Ovary (tissue), 9 donors: Measurements from ENCODE around the gene HNRNPLL. TPM values are rescaled to one million over a fixed set of nuclear protein-coding genes. Genes with fewer than 3 reads are reported as not detected.

Experiments used
- DNase-seq, 5 donors: peaks; one replicate each; pipeline ENCODE4 v3.0.0-alpha.2; 2019 to 2020
- H3K27ac ChIP-seq, 2 donors: fragments of 200-600 bp; one replicate each; pipeline versions ENCODE4 v1.5.1 to v1.8.0; 2019 to 2022
- H3K27me3 ChIP-seq: fragments of 200-600 bp; one replicate; pipeline ENCODE4 v1.8.0; 2022
- H3K36me3 ChIP-seq: fragments of 200-600 bp; sonication (generic); one replicate; pipeline ENCODE4 v1.5.1; 2019
- H3K4me1 ChIP-seq: one replicate; pipeline ENCODE4 v1.8.1; 2013; ENCODE audit warnings: mild to moderate bottlenecking, moderate library complexity; ENCODE audit not compliant: insufficient read depth
- H3K4me3 ChIP-seq: fragments of 200-600 bp; sonication (generic); one replicate; pipeline ENCODE4 v1.5.1; 2017
- H3K9me3 ChIP-seq, 2 donors: fragments of 200-600 bp in 1 of 2; sonication (generic) in 1 of 2; one replicate each; pipeline versions ENCODE4 v1.5.1 to v1.8.1; 2013 to 2019; ENCODE audit warnings: mild to moderate bottlenecking in 1 of 2, moderate library complexity in 1 of 2
- CTCF ChIP-seq, 3 donors: fragments of 450-650 bp in 2 of 3; fragments of 200-600 bp in 1 of 3; IDR thresholded peaks; one replicate each; pipeline versions ENCODE4 v1.5.1 to v1.8.0; 2016 to 2022; ENCODE audit warnings: antibody characterized with exemption in 3 of 3, mild to moderate bottlenecking in 1 of 3
- EP300 ChIP-seq: sonication (generic); formaldehyde crosslinking; IDR thresholded peaks from one replicate; pipeline ENCODE4 v1.6.1; 2017; ENCODE audit warnings: antibody characterized with exemption
- POLR2A ChIP-seq: fragments of 450-650 bp; IDR thresholded peaks from one replicate; pipeline ENCODE4 v1.6.1; 2017; ENCODE audit warnings: antibody characterized with exemption, mild to moderate bottlenecking, moderate library complexity
- WGBS, 3 donors: extraction: QIAGEN DNeasy Blood & Tissue Kit in 1 of 3; methylation state at CpG; one replicate each; pipeline versions ENCODE4 v1.1.5 to v1.1.7; 2013 to 2017; 5-methylcytosine and 5-hydroxymethylcytosine counted together
- intact Hi-C, 4 donors: fragments of 100-400 bp; cut with DNase I; formaldehyde crosslinking; loops; one replicate each; pipeline versions ENCODE4 v1.11.0 to v1.15.1; 2022 to 2023
- polyA plus RNA-seq, 2 donors: library from polyadenylated mRNA; stranded (reverse); fragments of 200-250 nt in 1 of 2; fragments of 350-450 nt in 1 of 2; fragmentation: Illumina TruSeq in 1 of 2; extraction: RNeasy Lipid Tissue Mini Kit (QIAGEN cat#74804) in 1 of 2; gene quantifications; one replicate each; pipeline ENCODE4 v1.2.3, GENCODE V29; 2013 to 2014
- total RNA-seq, 7 donors: library from RNA; depleted of rRNA in 2 of 7; stranded (reverse); fragments of >200 nt in 2 of 7; fragmentation: NEBNext Ultra II Directional in 3 of 7; extraction: Animal tissue kit (Norgen Biotek cat#: 25700) in 3 of 7; gene quantifications; one replicate each; pipeline versions ENCODE4 v1.1.0 to v1.2.4, GENCODE V29; 2016 to 2023
- donor health status: DM: no; HTN: no; CAD: no; lungs with moderate emphysema.
- donor health status: DM: no; HTN: no; CAD: no.
- donor health status: Bipolar disorder and iron deficiency.
- donor health status: DM: yes; HTN: yes; CAD: no.
- donor health status: DM: no; HTN: no; CAD: no.
- donor health status: DM: yes; HTN: yes; CAD: no.

The HNRNPLL gene
- total and polyA plus RNA-seq, 9 donors, result 19.1 to 59.2 (median 47.1) TPM

- peaks cover 4% of the 10 kb centered on the region for H3K4me1 ChIP-seq
- TF ChIP-seq EP300, result no peak
- TF ChIP-seq POLR2A, result no peak
- TF ChIP-seq CTCF (IDR thresholded peaks at IDR 0.05), result peak in 1 of 3 donors; percentile 24
- intact Hi-C loops, result loop anchor here in 3 of 4 donors (10.0 kb wide), 3 partner anchors 59 to 209 kb away; partner anchors contain the start of gene ATL2 (in 1 of the 3)
These were observed 78.8 kb downstream of the HNRNPLL start for GRCh38 chr2:38523728-38524437.

GRCh38 chr2:38522754-38523349 lies 79.9 kb downstream of the HNRNPLL start:
- TF ChIP-seq CTCF (IDR thresholded peaks at IDR 0.05) (no peak), EP300 (no peak), POLR2A (no peak)
- intact Hi-C loops, result loop anchor here in 3 of 4 donors (10.0 kb wide), 3 partner anchors 58 to 208 kb away; partner anchors contain the start of gene ATL2 (in 1 of the 3)
- no peak for DNase-seq
- no peaks in the 10 kb centered on the region for H3K9me3 ChIP-seq
- H3K27ac ChIP-seq, result no peak overlapping the region
- WGBS, 3 donors, result 77 to 83% (median 78%) methylated on average over 10 of the region's 10 CpGs
- no peaks in the 10 kb centered on the region for H3K36me3 ChIP-seq
- H3K27me3 ChIP-seq, result no peaks in the 10 kb centered on the region
- peaks cover 4% of the 10 kb centered on the region for H3K4me1 ChIP-seq
- no peak overlapping the region for H3K4me3 ChIP-seq

More at GRCh38 chr2:38523728-38524437, 78.8 kb downstream of the HNRNPLL start:
- no peak for DNase-seq
- Histone ChIP-seq H3K27me3 (no peaks in the 10 kb centered on the region), H3K36me3 (no peaks in the 10 kb centered on the region), H3K4me3 (no peak overlapping the region), H3K27ac (peak overlapping the region in 1 of 2 donors; percentile 24), H3K9me3 (no peaks in the 10 kb centered on the region)
- 29 to 39% (median 34%) methylated on average over 11 of the region's 11 CpGs for WGBS, 3 donors

GRCh38 chr2:38521835-38522234 lies 80.9 kb downstream of the HNRNPLL start:
- DNase-seq, result no peak
- H3K9me3 ChIP-seq, result no peaks in the 10 kb centered on the region
- H3K4me3 ChIP-seq, result no peak overlapping the region
- H3K36me3 ChIP-seq, result no peaks in the 10 kb centered on the region
- WGBS, 3 donors, result 38 to 53% (median 52%) methylated on average over 4 of the region's 4 CpGs
- H3K27me3 ChIP-seq, result no peaks in the 10 kb centered on the region
- TF ChIP-seq EP300, result no peak
- no peak for TF ChIP-seq CTCF (IDR thresholded peaks at IDR 0.05)
- TF ChIP-seq POLR2A, result no peak
- H3K27ac ChIP-seq, result no peak overlapping the region
- H3K4me1 ChIP-seq, result peaks cover 4% of the 10 kb centered on the region
- intact Hi-C loops, result loop anchor here in 3 of 4 donors (10.0 kb wide), 3 partner anchors 57 to 207 kb away; partner anchors contain the start of gene ATL2 (in 1 of the 3)

GRCh38 chr2:38517284-38517683 lies 85.4 kb downstream of the HNRNPLL start:
- WGBS, 3 donors, result 51 to 65% (median 54%) methylated on average over 6 of the region's 6 CpGs
- intact Hi-C loops, result no loop called here
- Histone ChIP-seq H3K4me1 (peaks cover 7% of the 10 kb centered on the region), H3K36me3 (no peaks in the 10 kb centered on the region), H3K9me3 (no peaks in the 10 kb centered on the region), H3K27ac (peak overlapping the region in 1 of 2 donors; percentile 89), H3K4me3 (no peak overlapping the region), H3K27me3 (no peaks in the 10 kb centered on the region)
- no peak for TF ChIP-seq CTCF (IDR thresholded peaks at IDR 0.05)
- TF ChIP-seq EP300, result no peak
- no peak for TF ChIP-seq POLR2A
- no peak for DNase-seq
